GM10266 (cell line): Measurements from ENCODE around the gene TBRG4.

ENCODE experiments used
- DNase-seq: peaks from one replicate; pipeline ENCODE4 v3.0.0; 2012; ENCODE audit errors: extremely low spot score
- TF ChIP-seq, protein P1 (sequence below): IDR thresholded peaks from 2 replicates; pipeline ENCODE4 v1.5.1; 2012; ENCODE audit warnings: mild to moderate bottlenecking, low read depth; ENCODE audit not compliant: control insufficient read depth, insufficient read depth; ENCODE audit errors: missing control alignments

TBRG4 gene

DNA sequence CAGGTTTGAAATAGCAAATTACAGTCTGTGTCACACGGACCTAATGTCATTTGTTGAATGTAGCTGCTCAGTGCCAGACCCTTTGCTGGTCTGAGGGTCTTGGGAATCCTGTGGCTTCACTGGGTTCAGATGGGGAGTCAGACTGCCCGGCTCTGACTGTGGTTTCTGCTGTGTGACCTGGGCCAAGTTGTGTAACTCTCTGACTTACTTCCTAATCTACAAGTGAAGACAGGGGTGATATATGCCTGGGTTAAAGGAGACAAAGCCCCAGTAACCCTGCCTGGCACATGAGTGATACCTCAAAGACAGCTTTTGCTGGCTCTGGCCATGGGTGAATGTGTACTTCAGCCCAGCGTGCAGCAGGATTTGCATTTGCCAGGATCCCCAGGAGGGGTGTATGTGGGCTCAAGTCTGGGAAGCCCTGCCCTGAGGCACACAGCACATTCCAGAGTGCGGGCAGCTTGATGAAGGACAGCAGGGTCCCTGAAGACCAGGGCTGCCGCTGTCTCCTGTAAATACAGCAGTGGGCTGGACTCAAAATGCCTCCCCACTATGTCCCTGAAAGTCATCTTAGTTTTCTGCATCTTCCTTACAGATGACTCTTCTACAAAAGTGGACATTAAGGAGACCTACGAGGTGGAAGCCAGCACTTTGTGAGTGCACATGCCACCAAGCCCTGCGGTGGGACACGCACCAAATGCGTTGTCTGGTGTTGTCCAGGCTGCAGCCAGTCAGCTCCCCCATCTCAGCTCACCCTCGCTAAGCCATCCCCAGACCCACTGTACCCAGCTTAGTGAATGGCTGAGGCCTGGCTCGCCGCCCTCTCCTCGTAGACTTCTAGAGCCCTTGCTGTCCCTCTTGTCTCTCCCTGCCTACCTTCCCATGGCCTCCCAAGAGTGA, 39.1 kb downstream of the TBRG4 start:
- TF ChIP-seq, protein P1, sequence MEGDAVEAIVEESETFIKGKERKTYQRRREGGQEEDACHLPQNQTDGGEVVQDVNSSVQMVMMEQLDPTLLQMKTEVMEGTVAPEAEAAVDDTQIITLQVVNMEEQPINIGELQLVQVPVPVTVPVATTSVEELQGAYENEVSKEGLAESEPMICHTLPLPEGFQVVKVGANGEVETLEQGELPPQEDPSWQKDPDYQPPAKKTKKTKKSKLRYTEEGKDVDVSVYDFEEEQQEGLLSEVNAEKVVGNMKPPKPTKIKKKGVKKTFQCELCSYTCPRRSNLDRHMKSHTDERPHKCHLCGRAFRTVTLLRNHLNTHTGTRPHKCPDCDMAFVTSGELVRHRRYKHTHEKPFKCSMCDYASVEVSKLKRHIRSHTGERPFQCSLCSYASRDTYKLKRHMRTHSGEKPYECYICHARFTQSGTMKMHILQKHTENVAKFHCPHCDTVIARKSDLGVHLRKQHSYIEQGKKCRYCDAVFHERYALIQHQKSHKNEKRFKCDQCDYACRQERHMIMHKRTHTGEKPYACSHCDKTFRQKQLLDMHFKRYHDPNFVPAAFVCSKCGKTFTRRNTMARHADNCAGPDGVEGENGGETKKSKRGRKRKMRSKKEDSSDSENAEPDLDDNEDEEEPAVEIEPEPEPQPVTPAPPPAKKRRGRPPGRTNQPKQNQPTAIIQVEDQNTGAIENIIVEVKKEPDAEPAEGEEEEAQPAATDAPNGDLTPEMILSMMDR = no peak
- no peak for DNase-seq

DNA sequence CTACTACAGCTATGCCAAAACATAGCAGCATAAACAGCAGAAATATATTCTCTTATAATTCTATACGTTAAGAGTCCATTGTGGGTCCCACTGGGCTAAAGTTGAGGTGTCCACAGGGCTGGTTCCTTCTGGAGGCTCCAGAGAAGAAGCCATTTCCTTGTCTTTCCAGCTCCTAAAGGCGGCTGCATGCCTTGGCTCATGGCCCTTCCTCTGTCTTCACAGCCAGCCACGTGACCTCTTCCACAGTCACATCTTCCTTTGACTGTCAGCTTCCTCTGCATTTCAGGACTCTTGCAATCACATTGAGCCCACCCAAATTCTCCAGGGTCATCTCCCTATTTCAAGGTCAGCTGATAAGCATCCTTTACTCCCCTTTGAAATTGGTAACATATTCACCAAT, 40.0 kb downstream of the TBRG4 start:
- DNase-seq = no peak
- TF ChIP-seq, protein P1 = no peak

DNA sequence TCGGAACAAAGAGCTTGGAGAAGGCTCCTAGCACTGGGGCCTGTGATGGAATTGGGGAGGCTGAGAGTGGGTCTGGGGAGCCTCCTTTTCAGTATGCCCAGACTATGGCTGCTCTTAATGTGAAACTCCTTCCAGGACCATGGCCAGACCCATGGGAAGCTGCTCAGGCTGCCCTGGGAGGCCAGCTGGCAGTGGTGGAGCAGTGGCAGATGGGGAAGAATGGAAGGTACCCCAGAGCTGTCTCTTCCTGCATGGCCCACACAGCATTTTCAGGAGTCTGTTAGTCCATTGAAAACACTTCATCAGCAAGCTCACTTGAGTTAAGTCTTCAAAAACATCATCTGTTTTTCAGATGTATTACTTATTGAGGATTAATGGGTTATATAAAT, 41.2 kb downstream of the TBRG4 start:
- DNase-seq = no peak
- TF ChIP-seq, protein P1 = no peak

DNA sequence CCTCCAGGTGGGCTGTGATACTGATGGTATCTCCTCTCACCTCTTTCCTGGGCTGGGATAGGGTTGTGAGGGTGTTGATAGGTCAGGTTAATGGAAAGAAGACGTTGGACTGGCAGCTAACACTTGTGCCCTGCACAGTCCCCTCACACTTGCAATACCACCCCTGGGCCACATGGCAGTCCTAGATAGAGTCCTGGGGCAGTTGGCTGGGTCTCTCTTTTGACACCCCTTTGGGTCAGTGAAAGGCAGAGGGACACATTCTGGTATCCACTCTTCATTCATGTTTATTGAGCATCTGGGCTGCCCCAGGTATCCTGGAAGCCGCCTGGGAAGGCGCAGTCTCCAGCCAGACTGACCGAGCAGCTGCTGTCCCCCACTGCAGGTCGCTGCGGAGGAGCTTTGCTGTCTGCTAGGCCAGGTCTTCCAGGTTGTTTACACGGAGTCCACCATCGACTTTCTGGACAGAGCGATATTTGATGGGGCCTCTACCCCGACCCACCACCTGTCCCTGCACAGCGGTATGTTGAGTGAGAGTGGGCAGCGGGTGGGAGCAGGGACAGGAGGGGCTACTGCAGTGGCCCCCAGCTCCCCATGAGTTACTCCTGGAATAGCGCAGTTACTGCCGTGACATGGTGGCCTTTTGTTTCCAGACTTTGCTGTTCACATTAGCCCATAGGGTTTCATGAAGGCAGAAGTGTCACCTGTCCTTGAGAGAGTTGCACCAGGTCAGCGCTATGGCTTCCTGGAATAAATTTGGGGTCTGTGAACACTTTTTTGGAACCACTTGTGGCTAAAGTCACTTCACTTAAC, 41.8 kb downstream of the TBRG4 start:
- no peak for DNase-seq
- TF ChIP-seq, protein P1 = no peak

DNA sequence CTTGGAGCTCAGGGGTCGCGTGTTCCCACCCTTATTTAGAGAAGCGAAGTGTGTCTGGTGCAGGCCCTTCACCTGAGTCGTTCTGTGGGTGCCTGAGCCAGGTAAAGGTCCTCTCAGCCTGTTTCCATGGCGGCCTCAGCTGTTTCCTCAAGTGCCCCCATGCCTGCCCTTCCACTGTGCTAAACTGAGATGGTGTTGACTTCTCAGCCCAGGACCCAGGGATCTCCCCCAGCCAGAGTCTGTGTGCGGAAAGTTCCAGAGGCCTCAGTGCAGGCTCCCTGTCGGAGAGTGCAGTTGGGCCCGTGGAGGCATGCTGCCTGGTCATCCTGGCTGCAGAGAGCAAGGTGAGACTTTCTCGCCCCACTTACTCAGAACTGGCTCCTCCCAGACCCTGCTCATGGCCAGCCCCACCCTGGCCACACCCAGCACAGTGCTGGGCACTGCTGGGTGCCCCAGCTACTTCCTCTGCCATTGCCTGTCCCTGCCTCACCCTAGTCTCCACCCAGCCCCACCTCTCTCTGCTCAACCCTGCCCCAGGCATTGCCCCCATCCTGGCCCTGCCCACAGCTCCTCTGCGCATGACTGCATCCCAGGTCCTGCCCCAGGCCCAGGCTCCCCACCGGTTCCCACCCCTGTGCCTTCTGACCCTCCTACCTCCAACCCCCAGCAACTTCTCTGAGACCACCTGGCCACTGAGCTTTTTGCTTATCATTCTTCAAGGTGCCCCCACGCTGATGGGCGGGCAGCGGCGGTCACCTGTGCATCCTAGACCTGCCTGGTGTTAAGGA, 43.1 kb downstream of the TBRG4 start:
- no peak for DNase-seq
- TF ChIP-seq, protein P1 = no peak

DNA sequence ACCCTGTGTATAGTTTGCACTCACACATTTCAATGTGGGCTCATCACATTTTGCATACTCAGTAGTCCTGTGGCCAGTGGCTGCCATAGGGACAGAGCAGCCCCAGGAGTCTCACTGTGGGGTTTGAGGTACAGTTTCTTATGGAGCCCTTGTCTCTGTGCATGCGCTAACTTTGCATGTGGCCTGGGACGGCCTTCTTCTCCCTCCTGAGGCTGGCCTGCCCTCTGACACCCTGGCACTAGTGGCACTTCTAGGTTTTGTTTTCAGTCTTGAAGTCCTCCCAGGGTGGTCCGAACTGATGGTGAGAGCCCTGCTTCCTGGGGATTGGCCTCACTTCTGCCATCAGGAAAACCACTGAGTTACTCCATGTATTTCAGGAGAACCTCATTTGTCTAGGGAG, 43.9 kb downstream of the TBRG4 start:
- TF ChIP-seq, protein P1 = no peak

DNA sequence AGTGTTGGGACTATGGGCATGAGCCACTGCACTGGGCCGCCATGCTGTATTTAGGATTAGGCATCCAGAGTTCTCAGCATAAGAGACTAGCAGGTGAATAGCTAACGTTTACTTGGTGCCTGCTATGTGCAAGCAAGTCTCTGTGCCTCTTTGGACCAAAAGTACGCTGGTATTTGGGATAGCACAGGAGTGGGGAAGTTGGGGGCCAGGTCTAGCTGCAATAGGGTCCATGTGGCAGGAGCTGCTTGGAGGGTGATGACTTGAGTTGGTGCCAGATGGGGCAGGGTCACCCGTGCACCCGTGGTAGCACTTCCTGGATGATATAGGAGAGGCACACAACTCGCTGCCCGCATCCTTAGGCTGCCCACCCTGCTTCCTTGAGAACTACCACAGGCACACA, 45.1 kb downstream of the TBRG4 start:
- TF ChIP-seq, protein P1 = no peak
- no peak for DNase-seq

More for the DNA sequence above, 43.9 kb downstream of the TBRG4 start:
- no peak for DNase-seq
